Esophagus squamous epithelium (tissue), 4 donors: ENCODE data around the gene HECW1.

Experiments used
- POLR2A ChIP-seq, 4 donors: fragments of 450-650 bp; IDR thresholded peaks; one replicate each; pipeline ENCODE4 v1.6.1; 2017; ENCODE audit warnings: antibody characterized with exemption in 4 of 4, mild to moderate bottlenecking in 4 of 4, moderate library complexity in 3 of 4
- TF ChIP-seq, protein P1 (sequence below), 6 experiments: fragments of 450-650 bp in 4 of 6; fragments of 200-600 bp in 2 of 6; sonication (generic) in 2 of 6; IDR thresholded peaks; one replicate each; pipeline ENCODE4 v1.5.1; 2016 to 2019; ENCODE audit warnings: antibody characterized with exemption in 6 of 6, mild to moderate bottlenecking in 4 of 6, moderate library complexity in 4 of 6

DNA sequence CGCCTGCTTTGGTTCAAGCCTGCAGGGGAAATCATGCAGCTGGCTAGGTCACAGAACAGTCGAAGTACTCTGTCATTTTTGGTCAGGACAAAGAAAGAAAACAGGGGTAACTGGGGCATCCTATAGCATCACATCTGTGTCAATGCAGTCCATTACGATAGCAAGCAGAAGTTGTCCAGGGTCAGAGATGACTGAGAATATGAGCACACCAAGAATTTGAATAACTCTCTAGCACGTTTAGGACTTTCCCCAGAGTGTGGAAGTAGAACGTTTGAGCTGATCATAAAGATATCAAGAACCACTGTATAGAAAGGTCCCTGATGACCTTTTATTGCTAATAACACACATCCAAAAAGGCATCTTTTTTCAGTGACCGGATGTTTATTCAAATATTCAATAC lies 12.7 kb upstream of the HECW1 start:
- TF ChIP-seq, protein P1, sequence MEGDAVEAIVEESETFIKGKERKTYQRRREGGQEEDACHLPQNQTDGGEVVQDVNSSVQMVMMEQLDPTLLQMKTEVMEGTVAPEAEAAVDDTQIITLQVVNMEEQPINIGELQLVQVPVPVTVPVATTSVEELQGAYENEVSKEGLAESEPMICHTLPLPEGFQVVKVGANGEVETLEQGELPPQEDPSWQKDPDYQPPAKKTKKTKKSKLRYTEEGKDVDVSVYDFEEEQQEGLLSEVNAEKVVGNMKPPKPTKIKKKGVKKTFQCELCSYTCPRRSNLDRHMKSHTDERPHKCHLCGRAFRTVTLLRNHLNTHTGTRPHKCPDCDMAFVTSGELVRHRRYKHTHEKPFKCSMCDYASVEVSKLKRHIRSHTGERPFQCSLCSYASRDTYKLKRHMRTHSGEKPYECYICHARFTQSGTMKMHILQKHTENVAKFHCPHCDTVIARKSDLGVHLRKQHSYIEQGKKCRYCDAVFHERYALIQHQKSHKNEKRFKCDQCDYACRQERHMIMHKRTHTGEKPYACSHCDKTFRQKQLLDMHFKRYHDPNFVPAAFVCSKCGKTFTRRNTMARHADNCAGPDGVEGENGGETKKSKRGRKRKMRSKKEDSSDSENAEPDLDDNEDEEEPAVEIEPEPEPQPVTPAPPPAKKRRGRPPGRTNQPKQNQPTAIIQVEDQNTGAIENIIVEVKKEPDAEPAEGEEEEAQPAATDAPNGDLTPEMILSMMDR (IDR thresholded peaks at IDR 0.05): no peak
- TF ChIP-seq POLR2A (IDR thresholded peaks at IDR 0.05): no peak
